CD4-positive, alpha-beta T cell (primary cell): Measurements from ENCODE around the gene SLC38A11. TPM values are rescaled to one million over a fixed set of nuclear protein-coding genes. Genes with fewer than 3 reads are reported as not detected.
"Not testable (repeated sequence)": the region's sequence is repeated elsewhere in the genome, so short reads cannot be mapped to it uniquely, and the experiment has no call there.

Experiments
- ATAC-seq: fragments of 200-7000 bp; cut with Tn5 transposase; one replicate; pipeline ENCODE4 v1.10.0; 2022; ENCODE audit warnings: mild to moderate bottlenecking; ENCODE audit not compliant: poor library complexity
- CTCF ChIA-PET: fragments of 350-600 bp; sonication (Branson Sonifier 250); formaldehyde crosslinking; loops from one replicate; lab custom pipeline; 2021; ENCODE audit warnings: antibody characterized with exemption, inconsistent platforms; lab: Charles Lee
- POLR2A ChIA-PET: fragments of 350-600 bp; sonication (Branson Sonifier 250); formaldehyde crosslinking; loops from one replicate; lab custom pipeline; 2021; ENCODE audit warnings: antibody characterized with exemption, inconsistent platforms; lab: Charles Lee
- DNase-seq, 14 experiments: peaks; one replicate each; pipeline ENCODE4 v3.0.0-alpha.2; 2013 to 2020; ENCODE audit warnings: mixed read lengths in 2 of 14
- H3K27ac ChIP-seq, 2 donors: one replicate each; pipeline versions ENCODE4 v1.5.1 to v1.7.0; 2013; ENCODE audit warnings: low read length in 2 of 2, low read depth in 1 of 2, mild to moderate bottlenecking in 1 of 2
- H3K27me3 ChIP-seq, 2 experiments: 1 replicate in 1 of 2; 2 replicates in 1 of 2; pipeline versions ENCODE4 v1.6.1 to v1.7.0; 2013; ENCODE audit warnings: low read length in 2 of 2, control low read depth in 1 of 2, mild to moderate bottlenecking in 1 of 2, moderate library complexity in 1 of 2; ENCODE audit not compliant: insufficient read depth in 2 of 2, control insufficient read depth in 1 of 2
- H3K36me3 ChIP-seq: one replicate; pipeline ENCODE4 v1.6.1; 2013; ENCODE audit warnings: low read length, control low read depth; ENCODE audit not compliant: insufficient read depth
- H3K4me1 ChIP-seq: one replicate; pipeline ENCODE4 v1.6.1; 2013; ENCODE audit warnings: low read length, control low read depth; ENCODE audit not compliant: insufficient read depth
- H3K4me3 ChIP-seq: one replicate; pipeline ENCODE4 v1.5.1; 2013; ENCODE audit warnings: mild to moderate bottlenecking, low read length, moderate library complexity
- H3K9me3 ChIP-seq, 2 experiments: 1 replicate in 1 of 2; 2 replicates in 1 of 2; pipeline versions ENCODE4 v1.6.1 to v1.7.0; 2013; ENCODE audit warnings: low read length in 2 of 2, mild to moderate bottlenecking in 2 of 2, control low read depth in 1 of 2, moderate library complexity in 1 of 2; ENCODE audit not compliant: control insufficient read depth in 1 of 2, insufficient read depth in 1 of 2
- H3K27ac Mint-ChIP-seq: one replicate; pipeline ENCODE4 v1.8.0; 2020; ENCODE audit warnings: mixed read lengths
- H3K27me3 Mint-ChIP-seq: one replicate; pipeline ENCODE4 v1.8.0; 2021; ENCODE audit warnings: mixed read lengths
- H3K36me3 Mint-ChIP-seq: one replicate; pipeline ENCODE4 v1.8.0; 2021; ENCODE audit warnings: low read depth, mixed read lengths
- H3K4me1 Mint-ChIP-seq: one replicate; pipeline ENCODE4 v1.8.0; 2021; ENCODE audit warnings: low read depth, mixed read lengths
- H3K4me3 Mint-ChIP-seq: one replicate; pipeline ENCODE4 v1.8.0; 2020; ENCODE audit warnings: mild to moderate bottlenecking, mixed read lengths
- H3K9me3 Mint-ChIP-seq: one replicate; pipeline ENCODE4 v1.8.0; 2020; ENCODE audit warnings: mixed read lengths
- CTCF ChIP-seq: fragments of 200-600 bp; IDR thresholded peaks from one replicate; pipeline ENCODE4 v1.8.0; 2022; ENCODE audit warnings: antibody characterized with exemption, mild to moderate bottlenecking
- intact Hi-C, 2 experiments: fragments of 100-400 bp; cut with DNase I in 1 of 2; cut with micrococcal nuclease in 1 of 2; formaldehyde crosslinking; loops; one replicate each; pipeline versions ENCODE4 v1.15.1 to v1.9.0; 2023 to 2025; cut with DNase I, micrococcal nuclease
- total RNA-seq, 174 experiments: library from RNA in 2 of 174; stranded (reverse) in 2 of 174; gene quantifications; one replicate each; pipeline ENCODE4 v1.2.3 and lab custom pipeline; 2021 to 2026

SLC38A11 gene
- total RNA-seq, 2 experiments from 2014 or later = not detected

- Histone ChIP-seq H3K27ac (no peak overlapping the region), H3K4me1 (no peaks in the 10 kb centered on the region), H3K36me3 (no peaks in the 10 kb centered on the region), H3K9me3 (no peaks in the 10 kb centered on the region), H3K27me3 (no peaks in the 10 kb centered on the region), H3K4me3 (no peak overlapping the region)
- ATAC-seq (no peak), DNase-seq (no peak)
- H3K4me3 Mint-ChIP-seq = no peak overlapping the region
- CTCF ChIA-PET = no interaction called here
- POLR2A ChIA-PET = no interaction called here
- no peak overlapping the region for H3K27ac Mint-ChIP-seq
- H3K36me3 Mint-ChIP-seq = no peaks in the 10 kb centered on the region
- no peaks in the 10 kb centered on the region for H3K4me1 Mint-ChIP-seq
- no peaks in the 10 kb centered on the region for H3K27me3 Mint-ChIP-seq
- TF ChIP-seq CTCF = no peak
- H3K9me3 Mint-ChIP-seq = no peaks in the 10 kb centered on the region
- intact Hi-C loops = no loop called here
Observed at GRCh38 chr2:164860694-164861042, 94.7 kb downstream of the SLC38A11 start.

DNA sequence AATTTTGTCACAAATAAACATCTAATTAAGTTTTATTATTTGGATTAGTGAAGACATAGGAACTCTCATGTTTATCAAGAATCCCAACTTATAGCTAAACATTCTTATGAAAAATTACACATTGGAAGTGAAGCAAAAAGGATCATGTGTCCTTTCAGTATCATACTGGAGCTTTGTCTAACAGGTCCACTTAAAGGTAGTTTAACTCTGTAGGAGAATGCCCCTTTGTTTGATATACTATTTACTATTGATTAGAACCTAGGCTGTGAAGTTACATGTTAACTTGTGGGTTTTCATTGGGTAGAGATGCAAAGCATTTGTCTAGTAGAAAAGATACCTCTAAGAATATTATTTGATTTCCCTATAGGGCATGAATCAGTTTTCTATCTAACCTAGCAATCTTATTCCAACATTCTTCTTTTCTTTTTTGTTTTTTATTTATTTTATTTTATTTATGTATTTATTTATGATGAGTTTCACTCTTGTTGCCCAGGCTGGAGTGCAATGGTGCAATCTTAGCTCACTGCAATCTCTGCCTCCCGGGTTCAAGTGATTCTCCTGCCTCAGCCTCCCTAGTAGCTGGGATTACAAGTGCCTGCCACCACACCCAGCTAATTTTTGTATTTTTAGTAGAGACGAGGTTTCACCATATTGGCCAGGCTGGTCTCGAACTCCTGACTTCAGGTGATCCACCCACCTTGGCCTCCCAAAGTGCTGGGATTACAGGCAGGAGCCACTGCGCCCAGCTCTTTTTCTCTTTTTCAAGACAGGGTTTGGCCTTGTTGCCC lies 95.2 kb downstream of the SLC38A11 start:
- H3K27ac Mint-ChIP-seq, POLR2A ChIA-PET, intact Hi-C loops, DNase-seq, ATAC-seq, H3K27me3 ChIP-seq, H3K36me3 Mint-ChIP-seq, H3K27ac ChIP-seq, H3K4me1 Mint-ChIP-seq, H3K4me3 ChIP-seq, H3K36me3 ChIP-seq, H3K9me3 ChIP-seq, H3K4me1 ChIP-seq, H3K9me3 Mint-ChIP-seq, H3K27me3 Mint-ChIP-seq, H3K4me3 Mint-ChIP-seq: not testable (repeated sequence)
- CTCF ChIA-PET = interaction anchor here (0.8 kb wide), 1 partner anchor 17 kb away, joined by 3 read pairs; no protein-coding TSS in a partner anchor

- ATAC-seq = no peak
- Mint-ChIP-seq H3K27me3 (no peaks in the 10 kb centered on the region), H3K27ac (no peak overlapping the region), H3K36me3 (no peaks in the 10 kb centered on the region), H3K9me3 (no peaks in the 10 kb centered on the region), H3K4me3 (no peak overlapping the region), H3K4me1 (no peaks in the 10 kb centered on the region)
- Histone ChIP-seq H3K27me3 (no peaks in the 10 kb centered on the region), H3K36me3 (no peaks in the 10 kb centered on the region), H3K4me3 (no peak overlapping the region), H3K27ac (no peak overlapping the region), H3K9me3 (no peaks in the 10 kb centered on the region), H3K4me1 (no peaks in the 10 kb centered on the region)
- no peak for TF ChIP-seq CTCF
- intact Hi-C loops = no loop called here
- POLR2A ChIA-PET = no interaction called here
- CTCF ChIA-PET = interaction anchor here (0.8 kb wide), 1 partner anchor 17 kb away, joined by 3 read pairs; no protein-coding TSS in a partner anchor
- DNase-seq = no peak
Observed at GRCh38 chr2:164859251-164859818, 96.0 kb downstream of the SLC38A11 start.
